ENCODE measurements around the gene TRPM3. TPM values are rescaled to one million over a fixed set of nuclear protein-coding genes. Genes with fewer than 3 reads are reported as not detected.

The TRPM3 gene
- total RNA-seq, 1 experiment from 2014 or later = not detected

GRCh38 chr9:71120501-71121247 lies 747 bp downstream of the TRPM3 start:
- POLR2A ChIA-PET (ENCODE audit: unreplicated experiment) = no interaction called here
- Histone ChIP-seq H3F3A (ENCODE audit: low read length, unreplicated experiment) (no peaks in the 10 kb centered on the region), H3K27ac (ENCODE audit: low read length) (no peak overlapping the region), H3K9me2 (replicated peaks; ENCODE audit: low read length) (no peaks in the 10 kb centered on the region), H3K4me2 (ENCODE audit: low read length) (no peak overlapping the region), H3K36me3 (ENCODE audit: low read depth, low read length) (no peaks in the 10 kb centered on the region), H3K27me3 (ENCODE audit: low read length) (no peaks in the 10 kb centered on the region), H3K4me3 (ENCODE audit: low read length) (no peak overlapping the region), H4K20me1 (ENCODE audit: low read length) (no peaks in the 10 kb centered on the region), H3K9me3 (ENCODE audit: low read length) (no peaks in the 10 kb centered on the region), H2AFZ (ENCODE audit: low read length) (no peak overlapping the region), H3K79me2 (ENCODE audit: low read length) (no peaks in the 10 kb centered on the region), H3K9ac (ENCODE audit: low read length) (no peak overlapping the region), H3K4me1 (ENCODE audit: insufficient read depth, low read length) (no peaks in the 10 kb centered on the region)
- TF ChIP-seq CTCF (conservative IDR thresholded peaks at IDR 0.05; ENCODE audit: low read depth, low read length) (no peak), EZH2phosphoT487 (IDR thresholded peaks at IDR 0.05; ENCODE audit: borderline replicate concordance, low read length) (no peak), EZH2 (IDR thresholded peaks at IDR 0.05; ENCODE audit: low read length, unreplicated experiment) (no peak)
- no peak for DNase-seq
- no TSS peak for BruUV-seq (replicated peaks)
- intact Hi-C loops (cut with micrococcal nuclease) = no loop called here
- no peak for ATAC-seq
- CTCF ChIA-PET = no interaction called here

- no peak overlapping the region for H3K9ac ChIP-seq (ENCODE audit: low read length)
- no peak overlapping the region for H3K27ac ChIP-seq (ENCODE audit: low read length)
- DNase-seq (no peak), ATAC-seq (no peak)
- no peak overlapping the region for H2AFZ ChIP-seq (ENCODE audit: low read length)
- TF ChIP-seq EZH2 (IDR thresholded peaks at IDR 0.05; ENCODE audit: low read length, unreplicated experiment) (no peak), CTCF (conservative IDR thresholded peaks at IDR 0.05; ENCODE audit: low read depth, low read length) (no peak)
- no peaks in the 10 kb centered on the region for H3K4me1 ChIP-seq (ENCODE audit: insufficient read depth, low read length)
- no peaks in the 10 kb centered on the region for H3K9me3 ChIP-seq (ENCODE audit: low read length)
- intact Hi-C loops (cut with micrococcal nuclease) = no loop called here
- H3K36me3 ChIP-seq (ENCODE audit: low read depth, low read length) = no peaks in the 10 kb centered on the region
- H3K27me3 ChIP-seq (ENCODE audit: low read length) = no peaks in the 10 kb centered on the region
- H3F3A ChIP-seq (ENCODE audit: low read length, unreplicated experiment) = no peaks in the 10 kb centered on the region
- H3K4me3 ChIP-seq (ENCODE audit: low read length) = no peak overlapping the region
- no peak overlapping the region for H3K4me2 ChIP-seq (ENCODE audit: low read length)
- BruUV-seq (replicated peaks) = no TSS peak
- H3K79me2 ChIP-seq (ENCODE audit: low read length) = no peaks in the 10 kb centered on the region
- CTCF ChIA-PET = no interaction called here
- no peaks in the 10 kb centered on the region for H3K9me2 ChIP-seq (replicated peaks; ENCODE audit: low read length)
- POLR2A ChIA-PET (ENCODE audit: unreplicated experiment) = no interaction called here
- no peaks in the 10 kb centered on the region for H4K20me1 ChIP-seq (ENCODE audit: low read length)
These were observed 1.7 kb downstream of the TRPM3 start for GRCh38 chr9:71119746-71120145.

GRCh38 chr9:71118324-71118723 lies 3.1 kb downstream of the TRPM3 start:
- no peaks in the 10 kb centered on the region for H3K27me3 ChIP-seq (ENCODE audit: low read length)
- no peaks in the 10 kb centered on the region for H3K36me3 ChIP-seq (ENCODE audit: low read depth, low read length)
- no peak overlapping the region for H2AFZ ChIP-seq (ENCODE audit: low read length)
- intact Hi-C loops (cut with micrococcal nuclease) = no loop called here
- no peak overlapping the region for H3K4me2 ChIP-seq (ENCODE audit: low read length)
- ChIA-PET CTCF (no interaction called here), POLR2A (ENCODE audit: unreplicated experiment) (no interaction called here)
- H3F3A ChIP-seq (ENCODE audit: low read length, unreplicated experiment) = no peaks in the 10 kb centered on the region
- H3K4me1 ChIP-seq (ENCODE audit: insufficient read depth, low read length) = no peaks in the 10 kb centered on the region
- H3K9me3 ChIP-seq (ENCODE audit: low read length) = no peaks in the 10 kb centered on the region
- no peaks in the 10 kb centered on the region for H3K9me2 ChIP-seq (replicated peaks; ENCODE audit: low read length)
- no peak overlapping the region for H3K4me3 ChIP-seq (ENCODE audit: low read length)
- H3K79me2 ChIP-seq (ENCODE audit: low read length) = no peaks in the 10 kb centered on the region
- no peak for DNase-seq
- H3K9ac ChIP-seq (ENCODE audit: low read length) = no peak overlapping the region
- no TSS peak for BruUV-seq (replicated peaks)
- no peak overlapping the region for H3K27ac ChIP-seq (ENCODE audit: low read length)
- no peak for TF ChIP-seq EZH2phosphoT487 (IDR thresholded peaks at IDR 0.05; ENCODE audit: borderline replicate concordance, low read length)
- no peak for TF ChIP-seq EZH2 (IDR thresholded peaks at IDR 0.05; ENCODE audit: low read length, unreplicated experiment)
- no peak for TF ChIP-seq CTCF (conservative IDR thresholded peaks at IDR 0.05; ENCODE audit: low read depth, low read length)
- no peak for ATAC-seq
- no peaks in the 10 kb centered on the region for H4K20me1 ChIP-seq (ENCODE audit: low read length)

Measured in PC-3 (cell line).